Hindlimb muscle (tissue), 1 donor: ENCODE data around the gene SLC45A3. TPM values are rescaled to one million over a fixed set of nuclear protein-coding genes. Genes with fewer than 3 reads are reported as not detected.

Source experiments
- DNase-seq: peaks from one replicate; pipeline ENCODE4 v3.0.0-alpha.2; 2013
- polyA plus RNA-seq: library from polyadenylated mRNA; unstranded; fragments of 120-200 nt; gene quantifications from one replicate; pipeline ENCODE4 v1.2.1, GENCODE V29; 2013; ENCODE audit not compliant: insufficient read length

SLC45A3 gene
- polyA plus RNA-seq, 1 donor, result 2.3 TPM

- no peak for DNase-seq
Observed at GRCh38 chr1:205633421-205633976, 46.8 kb downstream of the SLC45A3 start.

GRCh38 chr1:205632669-205633169, 47.6 kb downstream of the SLC45A3 start:
- no peak for DNase-seq

GRCh38 chr1:205631768-205632668, 48.3 kb downstream of the SLC45A3 start, which contains the start of gene ELK4:
Gene ELK4 (minus strand): TSS chr1:205632011. CDS start chr1:205623882, 8,129 bp downstream.
- peak; percentile 99 for DNase-seq

- peak; percentile 78 for DNase-seq
Observed at GRCh38 chr1:205631010-205631767, 49.1 kb downstream of the SLC45A3 start.

- no peak for DNase-seq
Observed at GRCh38 chr1:205630651-205631009, 49.7 kb downstream of the SLC45A3 start.

GRCh38 chr1:205630241-205630640, 50.1 kb downstream of the SLC45A3 start:
- peak; percentile 48 for DNase-seq

GRCh38 chr1:205629751-205630150, 50.6 kb downstream of the SLC45A3 start:
- no peak for DNase-seq

- DNase-seq, result no peak
Observed at GRCh38 chr1:205627956-205628355, 52.4 kb downstream of the SLC45A3 start.

- no peak for DNase-seq
Observed at GRCh38 chr1:205626216-205626615, 54.1 kb downstream of the SLC45A3 start.

GRCh38 chr1:205623646-205624045, 56.7 kb downstream of the SLC45A3 start:
- DNase-seq, result no peak

GRCh38 chr1:205620269-205620668, 60.0 kb downstream of the SLC45A3 start:
- no peak for DNase-seq

GRCh38 chr1:205619376-205619775, 60.9 kb downstream of the SLC45A3 start:
- no peak for DNase-seq

- no peak for DNase-seq
Observed at GRCh38 chr1:205616563-205617293, 63.6 kb downstream of the SLC45A3 start.

GRCh38 chr1:205615789-205616188, 64.5 kb downstream of the SLC45A3 start:
- DNase-seq, result no peak

- DNase-seq, result no peak
Observed at GRCh38 chr1:205613854-205614412, 66.4 kb downstream of the SLC45A3 start.

GRCh38 chr1:205612556-205612955, 67.8 kb downstream of the SLC45A3 start:
- DNase-seq, result no peak

- no peak for DNase-seq
Observed at GRCh38 chr1:205612104-205612503, 68.2 kb downstream of the SLC45A3 start.

- DNase-seq, result no peak
Observed at GRCh38 chr1:205610901-205611466, 69.3 kb downstream of the SLC45A3 start.

GRCh38 chr1:205610036-205610435, 70.3 kb downstream of the SLC45A3 start:
- no peak for DNase-seq
